ENCODE measurements around the gene UBE2H.
"Not testable (repeated sequence)": the region's sequence is repeated elsewhere in the genome, so short reads cannot be mapped to it uniquely, and the experiment has no call there.

The UBE2H gene

GRCh38 chr7:129870668-129871067 is 82.1 kb downstream of the UBE2H start:
- no peak for DNase-seq

DNA sequence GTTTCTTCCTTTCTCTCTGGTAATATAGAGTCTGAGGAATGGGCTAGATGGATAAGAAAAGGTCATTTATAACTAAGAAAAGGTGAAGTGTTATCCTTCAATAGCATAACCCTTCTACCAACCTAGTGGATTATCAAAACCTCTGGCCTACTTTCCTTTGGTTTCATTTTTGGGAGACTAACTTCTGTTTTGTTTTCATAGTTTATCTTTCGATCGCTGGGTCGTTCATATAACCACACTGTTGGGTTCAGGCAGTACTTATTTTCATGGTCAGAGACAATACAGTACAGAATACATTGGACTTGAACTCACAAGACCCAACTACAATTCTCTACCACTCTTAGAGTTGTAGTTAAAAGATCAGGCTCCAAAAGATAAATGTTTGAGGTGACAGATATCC is 86.5 kb downstream of the UBE2H start:
- no peak for DNase-seq

GRCh38 chr7:129865925-129866201 is 86.9 kb downstream of the UBE2H start:
- no peak for DNase-seq

- DNase-seq = peak; percentile 20
Measured at GRCh38 chr7:129865093-129865924, 87.5 kb downstream of the UBE2H start.

DNA sequence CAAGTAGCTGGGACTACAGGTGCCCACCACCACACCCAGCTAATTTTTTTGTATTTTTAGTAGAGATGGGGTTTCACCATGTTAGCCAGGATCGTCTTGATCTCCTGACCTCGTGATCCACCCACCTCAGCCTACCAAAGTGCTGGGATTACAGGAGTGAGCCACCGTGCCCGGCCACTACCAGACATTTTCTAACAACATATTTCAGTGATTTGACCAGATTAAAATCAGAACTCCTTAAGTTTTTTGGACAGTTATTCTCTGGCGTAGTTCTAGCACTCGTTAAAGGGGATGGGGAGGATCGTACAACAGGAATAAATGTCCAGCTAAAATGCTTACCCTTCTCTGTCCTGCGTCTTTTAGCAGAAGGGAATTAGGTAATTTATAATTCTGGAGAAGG is 88.1 kb downstream of the UBE2H start:
- not testable (repeated sequence) for DNase-seq

DNA sequence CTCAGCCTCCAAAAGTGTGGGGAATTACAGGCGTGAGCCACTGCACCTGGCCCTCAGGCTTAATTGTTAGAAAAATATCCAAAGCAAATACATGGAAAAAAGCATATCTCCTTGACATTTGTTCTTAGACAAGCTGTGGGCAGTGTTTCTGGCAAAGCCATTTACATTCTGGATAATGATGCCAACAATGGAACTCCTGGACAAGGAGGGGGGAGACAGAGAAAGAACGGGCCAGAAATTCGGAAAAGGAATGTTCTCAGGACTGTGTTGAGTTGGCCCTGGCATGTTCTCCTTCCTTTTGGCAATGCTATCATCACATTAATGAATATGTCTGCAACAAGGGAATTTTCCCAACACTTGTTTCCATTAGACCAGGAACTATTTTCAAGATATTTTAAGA is 88.7 kb downstream of the UBE2H start:
- DNase-seq = no peak

DNA sequence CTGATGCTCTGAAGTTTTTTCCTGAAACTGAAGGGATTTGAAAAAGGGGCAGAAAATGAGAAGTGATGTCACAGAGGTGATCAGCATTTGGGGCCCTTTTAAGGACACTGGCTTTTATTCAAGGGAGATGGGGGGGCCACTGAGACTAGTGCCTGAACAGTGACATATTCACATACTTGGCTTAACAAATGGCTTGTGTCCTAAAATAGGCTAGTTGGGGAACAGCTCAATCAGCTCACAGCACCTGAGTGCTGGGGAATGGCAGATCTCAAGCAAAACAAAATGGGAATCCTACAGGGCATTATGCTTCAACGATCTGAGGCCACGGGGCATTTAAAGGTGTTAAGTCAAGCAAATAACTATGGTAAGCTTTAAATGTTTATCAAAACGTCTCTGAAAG is 90.1 kb downstream of the UBE2H start:
- DNase-seq = no peak

- not testable (repeated sequence) for DNase-seq
Measured at GRCh38 chr7:129860784-129861183, 92.0 kb downstream of the UBE2H start.

GRCh38 chr7:129859183-129859582 is 93.6 kb downstream of the UBE2H start:
- no peak for DNase-seq

- DNase-seq = no peak
Measured at GRCh38 chr7:129858490-129858889, 94.3 kb downstream of the UBE2H start.

GRCh38 chr7:129857313-129857712 is 95.4 kb downstream of the UBE2H start:
- no peak for DNase-seq

DNA sequence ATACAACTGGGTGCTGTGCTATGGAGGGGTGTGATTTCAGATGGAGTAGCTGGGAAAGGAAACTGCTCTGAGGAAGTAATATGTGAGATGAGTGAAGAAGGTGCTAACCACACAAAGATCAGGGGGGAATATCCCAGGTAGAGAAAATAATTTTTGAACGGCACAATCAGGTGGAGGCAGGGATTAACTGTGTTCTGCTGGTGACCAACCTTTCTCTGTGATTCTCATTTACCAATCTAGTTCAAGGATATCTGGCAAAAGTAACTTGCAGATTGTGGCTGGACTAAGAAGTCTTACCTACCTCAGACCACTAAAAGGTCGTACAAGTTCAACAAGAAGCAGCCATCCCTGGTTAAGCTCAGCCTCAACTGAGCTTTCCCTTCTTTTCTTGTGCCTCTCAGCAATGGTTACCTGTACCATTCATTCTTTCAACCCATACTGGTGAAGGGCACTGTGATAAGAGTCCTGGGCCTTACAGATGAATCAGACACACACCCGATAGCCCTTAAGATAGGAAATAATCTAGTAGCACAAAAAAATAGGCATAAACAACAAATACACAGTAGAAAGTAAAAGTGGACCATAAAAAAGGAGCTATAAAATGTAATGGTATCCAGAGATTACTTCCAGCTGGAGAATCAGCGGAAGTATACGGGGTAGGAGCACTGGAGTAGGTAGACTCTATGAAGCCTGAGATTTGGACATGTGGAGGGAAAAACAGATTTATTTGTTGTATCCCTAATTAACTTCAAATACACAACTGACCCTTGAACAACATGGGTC is 96.6 kb downstream of the UBE2H start:
- DNase-seq = no peak

- peak; percentile 94 for DNase-seq
Measured at GRCh38 chr7:129855234-129855673, 97.5 kb downstream of the UBE2H start.

GRCh38 chr7:129854401-129854800 is 98.4 kb downstream of the UBE2H start:
- DNase-seq = no peak

DNA sequence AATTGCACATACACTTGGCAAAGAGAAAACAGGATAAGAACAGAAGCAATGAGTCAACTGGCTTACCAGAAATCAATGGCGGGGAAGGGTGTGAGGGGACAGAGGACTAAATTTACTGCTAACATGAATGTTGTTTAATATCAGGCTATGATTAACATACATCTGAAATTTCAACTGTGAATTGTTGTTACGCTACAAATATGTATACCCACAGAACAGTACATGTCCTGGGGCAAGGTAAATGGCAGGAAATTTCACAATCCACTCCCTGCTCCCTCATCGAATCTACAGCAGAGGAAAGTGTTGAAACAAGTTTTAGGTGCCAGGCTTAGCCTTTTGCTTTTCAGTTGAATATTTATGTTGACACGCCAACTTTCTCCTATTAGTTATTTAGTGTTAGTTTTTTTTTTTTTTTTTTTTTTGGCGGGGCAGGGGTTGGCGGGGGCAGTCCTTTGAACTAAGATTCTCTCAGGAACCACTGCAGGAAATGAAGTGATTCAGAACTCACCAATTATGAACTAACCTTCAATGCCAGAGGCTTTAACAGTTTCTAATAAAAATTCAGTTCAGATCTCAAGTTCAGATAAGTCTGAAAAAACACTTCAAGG is 99.0 kb downstream of the UBE2H start:
- peak; percentile 78 for DNase-seq

DNA sequence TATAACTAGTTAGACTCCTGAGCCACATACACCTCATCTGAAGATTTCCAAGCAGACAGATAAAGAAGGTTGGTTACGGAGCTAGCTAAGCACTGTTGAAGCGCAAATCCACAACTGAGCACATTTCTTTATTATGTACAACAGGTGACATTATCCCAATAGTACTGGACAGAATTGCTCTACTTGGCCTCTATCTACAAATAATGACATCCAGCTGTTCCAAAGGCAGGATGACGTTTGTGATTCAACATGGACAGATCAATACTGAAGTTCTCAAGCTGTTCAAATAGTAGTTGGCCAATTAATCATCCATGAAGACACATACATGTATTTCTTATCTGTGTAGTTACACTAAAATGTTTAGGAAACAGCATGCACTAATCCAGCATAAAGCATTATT is 101.0 kb downstream of the UBE2H start:
- DNase-seq = no peak

- DNase-seq = no peak
Measured at GRCh38 chr7:129851174-129851573, 101.6 kb downstream of the UBE2H start.

- DNase-seq = no peak
Measured at GRCh38 chr7:129848436-129848835, 104.3 kb downstream of the UBE2H start.

GRCh38 chr7:129845972-129846327 is 106.8 kb downstream of the UBE2H start:
- DNase-seq = peak; percentile 77

DNA sequence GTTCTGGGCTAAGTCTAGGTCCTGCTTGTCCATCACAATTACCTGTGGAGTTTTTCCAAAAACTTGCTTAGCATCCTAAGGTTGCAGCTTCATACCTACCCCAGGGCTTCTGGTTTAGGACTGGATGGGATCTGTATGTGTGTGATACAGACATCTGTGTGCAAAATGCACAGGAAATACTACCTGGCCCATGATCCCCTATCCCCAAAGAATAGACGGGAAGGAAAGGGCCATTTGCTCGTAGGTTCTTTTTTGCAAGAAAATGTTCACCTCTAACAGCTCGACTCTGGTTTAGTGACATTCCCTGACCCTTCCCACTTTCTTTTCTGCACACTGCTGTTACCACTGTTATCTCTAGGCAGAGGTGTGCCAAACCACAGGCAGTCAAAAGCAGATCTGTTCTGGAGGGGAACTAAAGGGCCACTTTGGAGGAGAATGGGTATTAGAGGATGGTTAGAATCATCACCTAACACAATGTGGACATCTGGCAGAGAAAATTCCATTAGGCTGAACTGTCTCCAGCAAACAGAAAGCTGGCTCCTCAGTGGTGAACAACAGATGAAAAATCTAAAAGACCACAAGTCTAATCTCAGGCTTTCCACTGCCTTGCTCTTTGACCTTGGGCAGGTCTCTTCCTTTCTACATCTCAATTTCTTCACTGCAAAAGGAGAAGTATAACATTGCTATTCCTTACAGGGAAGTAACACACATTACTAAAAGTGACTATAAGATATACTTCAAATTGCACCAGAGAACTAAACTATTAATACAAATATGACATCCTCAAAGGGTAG is 107.4 kb downstream of the UBE2H start:
- peak; percentile 81 for DNase-seq

DNA sequence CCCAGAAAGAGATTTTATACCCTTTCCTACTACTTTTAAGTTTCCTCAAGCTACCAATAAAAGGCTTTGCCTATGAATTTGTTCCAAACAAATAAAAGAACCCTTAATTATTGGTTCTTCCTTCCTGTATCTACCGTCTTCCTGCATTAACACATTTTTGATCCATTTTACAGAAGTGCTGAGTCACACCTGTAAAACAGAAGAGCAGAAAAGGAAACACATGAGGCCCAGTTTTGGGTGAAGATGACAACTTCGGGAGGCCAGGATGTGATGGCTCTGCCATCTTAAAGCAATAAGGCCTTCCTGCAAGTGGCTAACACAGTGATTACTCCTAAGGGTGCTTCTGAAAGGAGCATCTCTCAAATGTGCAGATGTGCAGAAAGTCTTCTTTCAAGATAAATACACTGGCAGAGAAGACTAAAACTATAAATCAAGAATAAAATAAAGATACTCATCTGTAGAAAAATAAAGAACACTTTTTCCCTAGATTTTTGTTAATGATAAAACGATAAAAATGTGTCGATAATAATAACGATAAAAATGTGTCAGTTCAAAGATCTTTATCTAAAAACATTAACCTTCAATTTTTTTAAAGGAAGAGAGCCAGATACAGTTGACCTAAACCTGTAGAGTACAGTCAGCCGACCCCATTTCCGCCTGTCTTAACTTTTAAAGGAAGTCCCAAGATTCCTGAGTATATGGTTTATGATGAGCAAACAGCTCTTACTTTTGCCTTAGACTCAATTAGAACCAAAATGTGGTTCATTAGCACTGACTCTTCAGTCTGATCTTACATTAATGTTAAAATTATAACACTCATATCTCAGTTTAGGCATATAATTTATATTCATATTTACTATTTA is 108.6 kb downstream of the UBE2H start:
- no peak for DNase-seq

DNA sequence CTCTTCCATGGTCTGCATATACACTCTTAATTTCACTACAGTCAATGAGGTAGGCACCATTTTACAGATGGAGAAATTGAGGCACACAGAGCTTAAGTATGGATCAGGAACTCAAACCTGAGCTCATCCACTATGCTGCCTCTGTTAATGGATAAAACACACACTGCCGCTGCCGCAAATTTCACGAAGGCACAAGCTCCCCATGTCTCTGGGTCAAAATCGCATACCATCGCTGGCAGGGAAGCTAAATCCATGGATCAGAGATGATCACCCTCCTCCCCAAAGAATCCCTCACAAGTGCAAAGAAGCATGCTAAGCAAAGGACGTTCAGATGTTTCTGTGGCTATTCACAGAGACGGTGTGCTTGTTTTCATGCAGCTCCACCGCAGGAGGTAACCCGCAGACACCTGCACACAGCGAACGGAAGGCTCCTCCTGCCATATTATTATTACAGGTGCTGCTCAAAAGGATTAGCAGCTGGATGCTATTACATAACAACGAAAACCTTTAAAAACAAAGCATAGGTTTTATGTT is 109.3 kb downstream of the UBE2H start:
- no peak for DNase-seq

Data from EL (cell line).